Natural killer cell (primary cell): ENCODE measurements around the gene ZNF438. TPM values are rescaled to one million over a fixed set of nuclear protein-coding genes. Genes with fewer than 3 reads are reported as not detected.

Experiments used
- ATAC-seq, 3 donors: fragments of 150-1000 bp in 2 of 3; fragments of 200-7000 bp in 1 of 3; cut with Tn5 transposase; 1 replicate in 1 of 3; 2 replicates in 2 of 3; pipeline ENCODE4 v1.10.0; 2021; ENCODE audit warnings: mild to moderate bottlenecking in 2 of 3, moderate library complexity in 2 of 3
- DNase-seq, 2 donors: peaks; one replicate each; pipeline versions ENCODE4 v3.0.0 to v3.0.0-alpha.2; 2013 to 2021; ENCODE audit warnings: mixed read lengths in 1 of 2
- H3K27ac ChIP-seq: one replicate; pipeline ENCODE4 v1.5.1; 2013; ENCODE audit warnings: mild to moderate bottlenecking, low read length
- H3K27me3 ChIP-seq: one replicate; pipeline ENCODE4 v1.6.1; 2013; ENCODE audit warnings: low read length; ENCODE audit not compliant: control insufficient read depth, insufficient read depth
- H3K36me3 ChIP-seq: one replicate; pipeline ENCODE4 v1.6.1; 2013; ENCODE audit warnings: low read length; ENCODE audit not compliant: control insufficient read depth, insufficient read depth
- H3K4me1 ChIP-seq: one replicate; pipeline ENCODE4 v1.6.1; 2013; ENCODE audit warnings: low read length; ENCODE audit not compliant: control insufficient read depth, insufficient read depth
- H3K4me3 ChIP-seq: one replicate; pipeline ENCODE4 v1.5.1; 2013; ENCODE audit warnings: low read length
- H3K9me3 ChIP-seq: one replicate; pipeline ENCODE4 v1.6.1; 2013; ENCODE audit warnings: low read length; ENCODE audit not compliant: control insufficient read depth, insufficient read depth
- H3K27ac Mint-ChIP-seq, 2 donors: one replicate each; pipeline ENCODE4 v1.8.0; 2022; ENCODE audit warnings: mild to moderate bottlenecking in 2 of 2, mixed read lengths in 2 of 2, moderate library complexity in 1 of 2
- H3K27me3 Mint-ChIP-seq, 2 donors: one replicate each; pipeline ENCODE4 v1.8.0; 2022; ENCODE audit warnings: low read depth in 2 of 2, mixed read lengths in 2 of 2
- H3K36me3 Mint-ChIP-seq: one replicate; pipeline ENCODE4 v1.8.0; 2022; ENCODE audit warnings: mixed read lengths
- H3K4me1 Mint-ChIP-seq, 2 donors: one replicate each; pipeline ENCODE4 v1.8.0; 2022; ENCODE audit warnings: mixed read lengths in 2 of 2
- H3K4me3 Mint-ChIP-seq: one replicate; pipeline ENCODE4 v1.8.0; 2022; ENCODE audit warnings: mild to moderate bottlenecking, moderate library complexity, mixed read lengths
- H3K9me3 Mint-ChIP-seq, 2 donors: one replicate each; pipeline ENCODE4 v1.8.0; 2022; ENCODE audit warnings: mixed read lengths in 2 of 2
- CTCF ChIP-seq: fragments of 200-600 bp; IDR thresholded peaks from one replicate; pipeline ENCODE4 v1.8.0; 2022; ENCODE audit warnings: antibody characterized with exemption
- WGBS: methylation state at CpG from one replicate; pipeline ENCODE4 v1.1.7; 2013; ENCODE audit warnings: missing lambda C conversion rate; ENCODE audit not compliant: insufficient coverage; 5-methylcytosine and 5-hydroxymethylcytosine counted together
- intact Hi-C: fragments of 100-400 bp; cut with micrococcal nuclease; formaldehyde crosslinking; loops from one replicate; pipeline ENCODE4 v1.14.2; 2022
- total RNA-seq, 4 donors: library from RNA; stranded (reverse); fragments of 120-200 nt in 1 of 4; gene quantifications; one replicate each; pipeline versions ENCODE4 v1.2.3 to v1.2.4, GENCODE V29; 2013 to 2022

Gene ZNF438
- total RNA-seq, 3 donors from 2014 or later (not counting 1 experiment from before 2014, with no cell fraction given), result 2.2 to 3.7 (median 3.7) TPM

GRCh38 chr10:30820261-30820991 lies 211.2 kb downstream of the ZNF438 start:
- no peak overlapping the region for H3K4me3 Mint-ChIP-seq
- Histone ChIP-seq H3K9me3 (no peaks in the 10 kb centered on the region), H3K36me3 (no peaks in the 10 kb centered on the region), H3K4me3 (no peak overlapping the region), H3K4me1 (peaks cover 16% of the 10 kb centered on the region), H3K27ac (no peak overlapping the region), H3K27me3 (no peaks in the 10 kb centered on the region)
- H3K27ac Mint-ChIP-seq, result no peak overlapping the region
- 68% methylated on average over 8 of the region's 10 CpGs for WGBS
- no peak for ATAC-seq
- H3K36me3 Mint-ChIP-seq, result no peaks in the 10 kb centered on the region
- intact Hi-C loops, result no loop called here
- peaks cover 0 to 7% of the 10 kb centered on the region in 2 donors for H3K4me1 Mint-ChIP-seq
- no peak for TF ChIP-seq CTCF
- no peak for DNase-seq
- no peaks in the 10 kb centered on the region for H3K9me3 Mint-ChIP-seq
- peaks cover under 1 to 21% of the 10 kb centered on the region in 2 donors for H3K27me3 Mint-ChIP-seq

GRCh38 chr10:30819341-30820181 lies 212.1 kb downstream of the ZNF438 start:
- H3K27ac ChIP-seq, result no peak overlapping the region
- H3K36me3 ChIP-seq, result no peaks in the 10 kb centered on the region
- Mint-ChIP-seq H3K4me1 (peaks cover 0 to 7% of the 10 kb centered on the region in 2 donors), H3K27me3 (peaks cover 0 to 21% of the 10 kb centered on the region in 2 donors), H3K4me3 (no peak overlapping the region), H3K36me3 (no peaks in the 10 kb centered on the region), H3K9me3 (no peaks in the 10 kb centered on the region), H3K27ac (no peak overlapping the region)
- DNase-seq (no peak), ATAC-seq (no peak)
- H3K27me3 ChIP-seq, result no peaks in the 10 kb centered on the region
- no peak overlapping the region for H3K4me3 ChIP-seq
- peaks cover 16% of the 10 kb centered on the region for H3K4me1 ChIP-seq
- H3K9me3 ChIP-seq, result no peaks in the 10 kb centered on the region
- no peak for TF ChIP-seq CTCF
- 92% methylated on average over 15 of the region's 15 CpGs for WGBS
- intact Hi-C loops, result no loop called here

GRCh38 chr10:30818854-30819253 lies 212.8 kb downstream of the ZNF438 start:
- intact Hi-C loops, result no loop called here
- 92% methylated on average over 17 of the region's 17 CpGs for WGBS

More at GRCh38 chr10:30818854-30819253, 212.8 kb downstream of the ZNF438 start:
- no peak for TF ChIP-seq CTCF
- Histone ChIP-seq H3K27ac (peak overlapping the region; percentile 47), H3K36me3 (no peaks in the 10 kb centered on the region), H3K27me3 (no peaks in the 10 kb centered on the region), H3K4me3 (no peak overlapping the region), H3K4me1 (peaks cover 17% of the 10 kb centered on the region), H3K9me3 (no peaks in the 10 kb centered on the region)
- peaks cover 0 to 21% of the 10 kb centered on the region in 2 donors for H3K27me3 Mint-ChIP-seq
- no peaks in the 10 kb centered on the region for H3K36me3 Mint-ChIP-seq
- H3K9me3 Mint-ChIP-seq, result no peaks in the 10 kb centered on the region
- H3K4me3 Mint-ChIP-seq, result no peak overlapping the region
- peaks cover 0 to 7% of the 10 kb centered on the region in 2 donors for H3K4me1 Mint-ChIP-seq
- ATAC-seq (no peak), DNase-seq (no peak)
- H3K27ac Mint-ChIP-seq, result peak overlapping the region in 1 of 2 donors; percentile 51
